ENCODE data around the gene PCDHA1. TPM values are rescaled to one million over a fixed set of nuclear protein-coding genes. Genes with fewer than 3 reads are reported as not detected.
A peak's percentile ranks its signal among the peaks of the same experiment; 100 is the strongest.

The PCDHA1 gene
- total and polyA plus RNA-seq, 9 of the 15 experiments (the other 6 are each of a cell fraction or from before 2014, with no cell fraction given): not detected

DNA sequence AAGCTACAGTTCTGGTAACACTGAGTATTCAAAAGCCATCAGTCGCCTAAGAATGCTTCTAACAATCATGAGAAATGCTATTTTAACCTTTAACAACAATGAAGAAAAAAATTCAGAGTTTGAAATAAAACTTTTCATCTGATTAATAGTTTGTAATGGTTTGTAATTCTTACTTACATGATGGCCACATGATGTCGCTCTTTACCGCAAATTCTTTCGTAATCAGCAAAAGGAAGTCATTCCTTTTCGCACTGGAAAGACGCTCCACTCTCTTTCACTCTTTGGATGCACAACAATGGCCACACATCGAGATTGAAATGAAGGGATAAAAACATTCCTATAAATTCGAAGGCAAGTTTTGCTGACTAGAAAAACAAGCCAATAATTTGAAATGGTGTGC is 48.1 kb downstream of the PCDHA1 start, which contains the start of gene PCDHA7:
TSS of gene PCDHA7 (plus strand) at position 277 of the 400 bp plus-strand sequence. CDS start at position 392, 115 bp downstream.
- Histone ChIP-seq H3K9ac (ENCODE audit: insufficient read depth in 1 of 2, low read depth in 2 of 2, low read length in 2 of 2) (no peak within 1 kb of the TSS), H2AFZ (ENCODE audit: low read depth, low read length) (no peak within 1 kb of the TSS), H3K36me3 (ENCODE audit: control insufficient read depth, insufficient read depth, low read length) (no peaks in the 10 kb centered on the region), H3K9me1 (ENCODE audit: control insufficient read depth, insufficient read depth, low read length) (no peaks in the 10 kb centered on the region), H3K79me2 (ENCODE audit: control insufficient read depth, insufficient read depth, low read length) (no peaks in the 10 kb centered on the region), H3K27me3 (ENCODE audit: control insufficient read depth in 2 of 2, insufficient read depth in 2 of 2, low read length in 2 of 2) (no peaks in the 10 kb centered on the region), H3K4me1 (replicated peaks in 1 of 2; ENCODE audit: control insufficient read depth in 2 of 2, insufficient read depth in 2 of 2, low read length in 2 of 2) (peaks cover 0 to 8% of the 10 kb centered on the region in 2 experiments; a peak in 1 of 5 replicates), H4K20me1 (replicated peaks; ENCODE audit: control insufficient read depth, insufficient read depth, low read length) (no peaks in the 10 kb centered on the region), H3K9me3 (replicated peaks; ENCODE audit: control insufficient read depth, insufficient read depth, low read depth, low read length) (no peaks in the 10 kb centered on the region), H3K4me2 (ENCODE audit: insufficient read depth, low read length) (no peak within 1 kb of the TSS), H3K4me3 (no peak within 1 kb of the TSS), H3K27ac (ENCODE audit: extremely low read depth, low read depth, low read length) (no peak within 1 kb of the TSS)
- POLR2A ChIA-PET: no interaction called here
- ATAC-seq (no peak), FAIRE-seq (no peak), DNase-seq (ENCODE audit: extremely low read depth in 1 of 4, low spot score in 3 of 4) (peak in 1 of 4 experiments; percentile 6)
- WGBS (ENCODE audit: insufficient coverage, low coverage, missing lambda C conversion rate): 2% methylated on average over 8 of the region's 8 CpGs
- in situ Hi-C loops (cut with MboI): no loop called here
- CTCF ChIA-PET (ENCODE audit: low intra/inter-chr PET ratio): interaction anchor here (0.7 kb wide), 1 partner anchor 253 kb away, joined by 3 read pairs; no protein-coding TSS in a partner anchor
- intact Hi-C loops (cut with micrococcal nuclease): no loop called here
- BruUV-seq (replicated peaks): no TSS peak
- TF ChIP-seq HNRNPL (IDR thresholded peaks at IDR 0.05; ENCODE audit: low read depth, low read length) (no peak), SLC30A9 (CRISPR knock-in tag; IDR thresholded peaks at IDR 0.05) (no peak), NFRKB (IDR thresholded peaks at IDR 0.05; ENCODE audit: low read depth) (no peak), NR2C1 (IDR thresholded peaks at IDR 0.05) (no peak), NR2C1 (tag; IDR thresholded peaks at IDR 0.05) (no peak), ZNF239 (CRISPR knock-in tag; IDR thresholded peaks at IDR 0.05) (no peak), KHSRP (IDR thresholded peaks at IDR 0.05) (no peak), ZNF77 (CRISPR knock-in tag; IDR thresholded peaks at IDR 0.05) (no peak), SMAD4 (CRISPR knock-in tag; conservative IDR thresholded peaks at IDR 0.05) (no peak), ZNF444 (CRISPR knock-in tag; IDR thresholded peaks at IDR 0.05) (no peak), TSC22D4 (tag; IDR thresholded peaks at IDR 0.05) (no peak), CREM (IDR thresholded peaks at IDR 0.05; ENCODE audit: low read depth) (no peak), ZBTB7A (IDR thresholded peaks at IDR 0.05; ENCODE audit: borderline replicate concordance, control insufficient read depth, low read depth, low read length) (no peak), TARDBP (IDR thresholded peaks at IDR 0.05) (no peak), U2AF2 (optimal IDR thresholded peaks at IDR 0.05; ENCODE audit: low read depth, low read length) (no peak)
- TF ChIP-seq, protein P1, sequence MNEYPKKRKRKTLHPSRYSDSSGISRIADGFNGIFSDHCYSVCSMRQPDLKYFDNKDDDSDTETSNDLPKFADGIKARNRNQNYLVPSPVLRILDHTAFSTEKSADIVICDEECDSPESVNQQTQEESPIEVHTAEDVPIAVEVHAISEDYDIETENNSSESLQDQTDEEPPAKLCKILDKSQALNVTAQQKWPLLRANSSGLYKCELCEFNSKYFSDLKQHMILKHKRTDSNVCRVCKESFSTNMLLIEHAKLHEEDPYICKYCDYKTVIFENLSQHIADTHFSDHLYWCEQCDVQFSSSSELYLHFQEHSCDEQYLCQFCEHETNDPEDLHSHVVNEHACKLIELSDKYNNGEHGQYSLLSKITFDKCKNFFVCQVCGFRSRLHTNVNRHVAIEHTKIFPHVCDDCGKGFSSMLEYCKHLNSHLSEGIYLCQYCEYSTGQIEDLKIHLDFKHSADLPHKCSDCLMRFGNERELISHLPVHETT (CRISPR knock-in tag; conservative IDR thresholded peaks at IDR 0.05 in 1 of 2, IDR thresholded peaks at IDR 0.05 in 1 of 2): no peak
- TF ChIP-seq, protein P2, sequence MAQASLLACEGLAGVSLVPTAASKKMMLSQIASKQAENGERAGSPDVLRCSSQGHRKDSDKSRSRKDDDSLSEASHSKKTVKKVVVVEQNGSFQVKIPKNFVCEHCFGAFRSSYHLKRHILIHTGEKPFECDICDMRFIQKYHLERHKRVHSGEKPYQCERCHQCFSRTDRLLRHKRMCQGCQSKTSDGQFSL (CRISPR knock-in tag; IDR thresholded peaks at IDR 0.05): no peak
- TF ChIP-seq, protein P2 (tag; IDR thresholded peaks at IDR 0.05): no peak

All from K562 (cell line).